HepG2 (cell line): ENCODE measurements around the gene CHADL. TPM values are rescaled to one million over a fixed set of nuclear protein-coding genes. Genes with fewer than 3 reads are reported as not detected.
A peak's percentile ranks its signal among the peaks of the same experiment; 100 is the strongest.

Experiments used
- ATAC-seq: fragments of 200-7000 bp; cut with Tn5 transposase; 3 replicates; pipeline ENCODE4 v1.9.1; 2020; ENCODE audit warnings: mild to moderate bottlenecking, moderate library complexity
- BruUV-seq: library from RNA; stranded (reverse); fragments of 400-500 nt; replicated peaks from 2 replicates; lab custom pipeline; 2021; lab: Mats Ljungman, UMichigan
- CTCF ChIA-PET: fragments of 300-600 bp; formaldehyde crosslinking; extraction: SDS; loops from one replicate; lab custom pipeline; 2021; ENCODE audit warnings: low total read pairs, inconsistent platforms, low intra/inter-chr PET ratio; lab: Yijun Ruan, JAX
- POLR2A ChIA-PET: fragments of 350-600 bp; sonication (Branson Sonifier 250); formaldehyde crosslinking; loops from one replicate; lab custom pipeline; 2020; ENCODE audit warnings: antibody characterized with exemption, inconsistent platforms; lab: Yijun Ruan, JAX
- DNase-seq: peaks from one replicate; pipeline ENCODE4 v3.0.0-alpha.2; 2015; ENCODE audit warnings: low spot score
- FAIRE-seq: peaks from 3 replicates; lab custom pipeline; 2011; peaks lifted over from hg19 to GRCh38; lab: Jason Lieb, UNC
- H2AFZ ChIP-seq: one replicate; pipeline ENCODE4 v1.6.1; 2011; ENCODE audit warnings: low read length, inconsistent platforms
- H3K27ac ChIP-seq: fragments of 300-600 bp; 3 replicates; pipeline ENCODE4 v1.8.0; 2011; ENCODE audit warnings: mixed run types, mild to moderate bottlenecking, mixed read lengths, low read length, inconsistent platforms; ENCODE audit not compliant: insufficient read depth; ENCODE audit errors: extremely low read length
- H3K27me3 ChIP-seq, 2 experiments: fragments of 200-600 bp in 1 of 2; 2 replicates in 1 of 2; 3 replicates in 1 of 2; pipeline versions ENCODE4 v1.6.0 to v1.8.0; 2011; ENCODE audit warnings: low read length in 2 of 2, mild to moderate bottlenecking in 2 of 2, moderate library complexity in 2 of 2, inconsistent platforms in 1 of 2; ENCODE audit not compliant: insufficient read depth in 2 of 2, control insufficient read depth in 1 of 2
- H3K36me3 ChIP-seq, 2 experiments: fragments of 200-600 bp in 1 of 2; replicated peaks in 1 of 2; 2 replicates in 1 of 2; 3 replicates in 1 of 2; pipeline versions ENCODE4 v1.5.1 to v1.8.0; 2011; ENCODE audit warnings: low read length in 2 of 2, inconsistent platforms in 1 of 2; ENCODE audit not compliant: insufficient read depth in 2 of 2, control insufficient read depth in 1 of 2
- H3K4me1 ChIP-seq: 2 replicates; pipeline ENCODE4 v1.5.1; 2012; ENCODE audit warnings: low read length, inconsistent platforms; ENCODE audit not compliant: insufficient read depth
- H3K4me2 ChIP-seq: 2 replicates; pipeline ENCODE4 v1.6.0; 2011; ENCODE audit warnings: low read depth, low read length, inconsistent platforms
- H3K4me3 ChIP-seq, 3 experiments: fragments of 200-600 bp in 1 of 3; sonication (generic), shearing (Covaris generic) in 1 of 3; replicated peaks in 1 of 3; 2 replicates each; pipeline ENCODE4 v1.5.1; 2011 to 2016; ENCODE audit warnings: low read length in 3 of 3, inconsistent platforms in 2 of 3, low read depth in 2 of 3, mild to moderate bottlenecking in 2 of 3, control low read depth in 1 of 3, mixed read lengths in 1 of 3; ENCODE audit not compliant: insufficient read depth in 1 of 3
- H3K79me2 ChIP-seq: one replicate; pipeline ENCODE4 v1.6.1; 2011; ENCODE audit warnings: low read length, inconsistent platforms; ENCODE audit not compliant: insufficient read depth
- H3K9ac ChIP-seq: 2 replicates; pipeline ENCODE4 v1.6.0; 2011; ENCODE audit warnings: mild to moderate bottlenecking, low read depth, low read length, inconsistent platforms; ENCODE audit not compliant: insufficient read depth
- H3K9me3 ChIP-seq: 2 replicates; pipeline ENCODE4 v1.5.1; 2012; ENCODE audit warnings: mild to moderate bottlenecking, low read length
- H4K20me1 ChIP-seq: 2 replicates; pipeline ENCODE4 v1.6.0; 2011; ENCODE audit warnings: inconsistent platforms, mild to moderate bottlenecking, low read length, moderate library complexity; ENCODE audit not compliant: insufficient read depth
- AGO2 ChIP-seq: fragments of 200-400 bp; formaldehyde crosslinking; optimal IDR thresholded peaks from 2 replicates; pipeline ENCODE3; 2017; ENCODE audit warnings: mild to moderate bottlenecking, low read depth, low read length, moderate library complexity
- ARNTL ChIP-seq: sonication (generic); formaldehyde crosslinking; IDR thresholded peaks from 2 replicates; pipeline ENCODE4 v1.4.0; 2020; ENCODE audit warnings: mild to moderate bottlenecking, missing genetic modification reagents
- HNRNPL ChIP-seq: fragments of 200-400 bp; formaldehyde crosslinking; IDR thresholded peaks from 2 replicates; pipeline ENCODE4 v1.6.1; 2017; ENCODE audit warnings: mild to moderate bottlenecking, low read depth, low read length
- KDM6A ChIP-seq: IDR thresholded peaks from 2 replicates; pipeline ENCODE4 v1.6.1; 2016; ENCODE audit warnings: low read depth
- MTA1 ChIP-seq: sonication (generic); formaldehyde crosslinking; IDR thresholded peaks from 2 replicates; pipeline ENCODE4 v1.4.0; 2020; ENCODE audit warnings: missing genetic modification reagents, mild to moderate bottlenecking, borderline replicate concordance
- NBN ChIP-seq: fragments of 450-650 bp; conservative IDR thresholded peaks from 2 replicates; pipeline ENCODE4 v1.6.1; 2017
- NCOR1 ChIP-seq: fragments of 200-600 bp; sonication (generic); IDR thresholded peaks from 2 replicates; pipeline ENCODE4 v1.7.0; 2017; ENCODE audit warnings: antibody characterized with exemption, low read length, borderline replicate concordance
- NR2F6 ChIP-seq, 2 experiments: IDR thresholded peaks; 2 replicates each; pipeline ENCODE4 v1.6.1; 2016; ENCODE audit warnings: antibody characterized with exemption in 1 of 2, mild to moderate bottlenecking in 1 of 2
- POLR2AphosphoS2 ChIP-seq: IDR thresholded peaks from 2 replicates; pipeline ENCODE4 v1.6.1; 2011; ENCODE audit warnings: low read depth, low read length, improper control_type of control experiment
- PRMT3 ChIP-seq: sonication (generic); formaldehyde crosslinking; IDR thresholded peaks from 2 replicates; pipeline ENCODE4 v1.8.1; 2022; ENCODE audit warnings: low read depth, mild to moderate bottlenecking, moderate library complexity, missing genetic modification reagents, borderline replicate concordance
- SKI ChIP-seq: fragments of 450-650 bp; IDR thresholded peaks from one replicate; pipeline ENCODE4 v1.6.1; 2018; ENCODE audit warnings: mild to moderate bottlenecking; ENCODE audit not compliant: partially characterized antibody
- ZFY ChIP-seq: sonication (generic); formaldehyde crosslinking; IDR thresholded peaks from 2 replicates; pipeline ENCODE4 v1.4.0; 2020; ENCODE audit warnings: missing genetic modification reagents
- ZNF224 ChIP-seq: sonication (generic); formaldehyde crosslinking; IDR thresholded peaks from 2 replicates; pipeline ENCODE4 v1.5.0; 2020; ENCODE audit warnings: mild to moderate bottlenecking, missing genetic modification reagents
- WGBS: methylation state at CpG from one replicate; pipeline ENCODE4 v1.1.6; 2017; ENCODE audit warnings: low lambda C conversion rate; 5-methylcytosine and 5-hydroxymethylcytosine counted together
- in situ Hi-C: cut with HindIII; loops from 2 replicates; pipeline ENCODE4 v1.10.0; 2017; ENCODE audit warnings: low pct_unique_long_range_greater_than_20kb; ENCODE audit not compliant: extremely low pct_ligation_motif_present
- intact Hi-C: fragments of 100-400 bp; cut with micrococcal nuclease; formaldehyde crosslinking; loops from one replicate; pipeline ENCODE4 v1.10.0; 2022; ENCODE audit not compliant: unreplicated experiment
- polyA plus RNA-seq, 8 experiments: library from polyadenylated mRNA; depleted of rRNA in 3 of 8; stranded (reverse) in 7 of 8; unstranded in 1 of 8; fragments of >200 nt; fragmentation: Illumina TruSeq in 4 of 8; extraction: Trizol in 4 of 8; gene quantifications; 2 replicates each; pipeline versions ENCODE4 v1.2.1 to v1.2.3, GENCODE V29; 2011 to 2016; ENCODE audit warnings: low read depth in 4 of 8, missing spikeins in 1 of 8, mixed read lengths in 1 of 8; ENCODE audit not compliant: insufficient read depth in 1 of 8
- total RNA-seq, 5 experiments: library from RNA; depleted of rRNA; stranded (reverse); fragments of >200 nt; fragmentation: Illumina TruSeq; extraction: Trizol; gene quantifications; 2 replicates each; pipeline ENCODE4 v1.2.3, GENCODE V29; 2016; ENCODE audit warnings: low read depth in 1 of 5
- TF ChIP-seq, protein P1 (sequence below): IDR thresholded peaks from 2 replicates; pipeline ENCODE4 v1.6.1; 2012; ENCODE audit warnings: inconsistent platforms
- TF ChIP-seq, protein P2 (sequence below): sonication (generic); formaldehyde crosslinking; IDR thresholded peaks from 2 replicates; pipeline ENCODE4 v1.4.0; 2020; ENCODE audit warnings: missing genetic modification reagents

The CHADL gene
- total and polyA plus RNA-seq, 2 of the 13 experiments (the other 11 are each of a cell fraction or from before 2014, with no cell fraction given): 2.8 to 8.1 TPM

DNA sequence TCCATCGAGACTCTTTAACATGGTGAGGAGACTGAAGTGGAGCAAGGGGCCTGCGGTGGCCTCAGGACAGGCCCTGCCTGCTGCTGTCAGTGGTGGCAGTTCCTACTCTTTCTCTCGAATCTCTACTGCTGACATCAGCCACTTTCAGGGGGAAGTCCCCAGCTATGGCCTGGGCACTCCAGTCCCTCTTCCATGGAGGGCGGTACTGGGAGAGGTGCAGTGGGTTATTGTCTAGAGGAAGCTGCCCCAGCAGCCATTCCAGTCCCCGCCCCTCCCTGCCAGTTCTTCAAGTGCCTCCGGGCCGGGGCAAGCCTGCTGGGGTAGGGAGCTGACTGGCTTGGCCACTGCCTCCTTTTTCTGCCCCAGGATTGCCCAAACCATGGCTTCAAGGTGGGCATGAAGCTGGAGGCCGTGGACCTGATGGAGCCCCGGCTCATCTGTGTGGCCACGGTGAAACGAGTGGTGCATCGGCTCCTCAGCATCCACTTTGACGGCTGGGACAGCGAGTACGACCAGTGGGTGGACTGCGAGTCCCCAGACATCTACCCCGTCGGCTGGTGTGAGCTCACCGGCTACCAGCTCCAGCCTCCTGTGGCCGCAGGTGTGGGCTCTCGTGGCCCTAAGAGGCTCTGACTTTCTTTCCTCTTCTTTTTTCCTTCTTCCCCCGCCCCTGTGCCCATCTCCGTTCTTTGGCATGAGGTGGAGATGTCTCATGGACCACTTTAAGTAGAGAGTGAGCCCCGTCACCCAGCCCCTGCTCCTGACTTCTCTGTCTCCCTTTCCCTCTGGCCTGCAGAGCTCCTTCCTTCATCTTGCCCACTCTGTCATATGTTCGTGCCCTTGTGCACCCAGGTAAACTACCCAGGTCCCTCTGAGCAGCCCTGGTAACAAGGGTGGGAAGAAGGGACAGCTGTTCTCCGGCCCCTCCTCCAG lies 13.7 kb downstream of the CHADL start:
- H3K36me3 ChIP-seq: peaks cover 15 to 23% of the 10 kb centered on the region in 2 experiments; a peak in 4 of 5 replicates
- intact Hi-C loops: no loop called here
- FAIRE-seq (no peak), ATAC-seq (no peak), DNase-seq (no peak)
- no TSS peak for BruUV-seq
- 95% methylated on average over 13 of the region's 26 CpGs for WGBS
- H3K27me3 ChIP-seq: no peaks in the 10 kb centered on the region
- H3K9ac ChIP-seq: no peak overlapping the region
- H3K27ac ChIP-seq: no peak overlapping the region
- no peak overlapping the region for H3K4me3 ChIP-seq
- H3K79me2 ChIP-seq: no peaks in the 10 kb centered on the region
- peaks cover 22% of the 10 kb centered on the region for H3K4me1 ChIP-seq
- no peak overlapping the region for H2AFZ ChIP-seq
- ChIA-PET POLR2A (no interaction called here), CTCF (no interaction called here)
- H3K4me2 ChIP-seq: no peak overlapping the region
- no peaks in the 10 kb centered on the region for H3K9me3 ChIP-seq
- no peaks in the 10 kb centered on the region for H4K20me1 ChIP-seq
- no peak for TF ChIP-seq PRMT3 (CRISPR knock-in tag)
- peak; percentile 26 for TF ChIP-seq AGO2
- in situ Hi-C loops: no loop called here

DNA sequence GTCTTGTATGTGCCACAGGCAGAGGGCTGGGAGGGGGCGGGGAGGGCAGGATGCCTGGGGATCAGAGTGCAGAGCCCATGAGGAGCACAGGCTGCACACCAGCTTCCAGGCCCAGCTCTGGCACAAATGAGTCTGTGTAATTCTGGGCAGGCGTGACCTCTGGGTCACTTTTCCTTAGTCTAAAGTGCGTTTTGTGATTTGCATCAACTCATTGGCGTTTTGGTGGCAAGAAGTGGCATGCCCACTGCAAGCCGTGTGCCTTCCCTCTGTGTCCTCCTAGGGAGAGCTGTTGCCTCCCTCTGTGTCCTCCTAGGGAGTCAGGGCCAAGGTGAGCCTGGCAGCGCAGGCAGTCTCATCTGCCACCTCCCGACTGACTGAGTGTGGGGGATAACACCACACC lies 17.2 kb downstream of the CHADL start:
- ATAC-seq: peak; percentile 89
- H3K4me1 ChIP-seq: peaks cover 23% of the 10 kb centered on the region
- no peaks in the 10 kb centered on the region for H4K20me1 ChIP-seq
- FAIRE-seq: peak; percentile 72
- peak overlapping the region; percentile 77 for H3K27ac ChIP-seq
- DNase-seq: peak; percentile 59
- ChIA-PET POLR2A (interaction anchor here (0.6 to 1.0 kb wide), 5 partner anchors 11 to 241 kb away, joined by 3 to 6 read pairs (median 4); partner anchors contain the start of gene ZC3H7B), CTCF (no interaction called here)
- WGBS: 33% methylated on average over 3 of the region's 7 CpGs
- H3K4me3 ChIP-seq: no peak overlapping the region
- intact Hi-C loops (no loop called here), in situ Hi-C loops (no loop called here)
- no peaks in the 10 kb centered on the region for H3K79me2 ChIP-seq
- no peak overlapping the region for H2AFZ ChIP-seq
- no TSS peak for BruUV-seq
- no peaks in the 10 kb centered on the region for H3K27me3 ChIP-seq
- H3K4me2 ChIP-seq: peak overlapping the region; percentile 59
- H3K36me3 ChIP-seq: peaks cover 15 to 27% of the 10 kb centered on the region in 2 experiments; a peak in 4 of 5 replicates
- H3K9ac ChIP-seq: peak overlapping the region; percentile 53
- no peaks in the 10 kb centered on the region for H3K9me3 ChIP-seq
- TF ChIP-seq AGO2: peak; percentile 16
- TF ChIP-seq POLR2AphosphoS2: no peak
- peak; percentile 89 for TF ChIP-seq HNRNPL
- no peak for TF ChIP-seq ARNTL
- TF ChIP-seq, protein P1, sequence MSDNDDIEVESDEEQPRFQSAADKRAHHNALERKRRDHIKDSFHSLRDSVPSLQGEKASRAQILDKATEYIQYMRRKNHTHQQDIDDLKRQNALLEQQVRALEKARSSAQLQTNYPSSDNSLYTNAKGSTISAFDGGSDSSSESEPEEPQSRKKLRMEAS: peak; percentile 40
- peak; percentile 50; the same call in 1 of the 2 replicates for TF ChIP-seq ZFY (CRISPR knock-in tag)
- TF ChIP-seq, protein P2, sequence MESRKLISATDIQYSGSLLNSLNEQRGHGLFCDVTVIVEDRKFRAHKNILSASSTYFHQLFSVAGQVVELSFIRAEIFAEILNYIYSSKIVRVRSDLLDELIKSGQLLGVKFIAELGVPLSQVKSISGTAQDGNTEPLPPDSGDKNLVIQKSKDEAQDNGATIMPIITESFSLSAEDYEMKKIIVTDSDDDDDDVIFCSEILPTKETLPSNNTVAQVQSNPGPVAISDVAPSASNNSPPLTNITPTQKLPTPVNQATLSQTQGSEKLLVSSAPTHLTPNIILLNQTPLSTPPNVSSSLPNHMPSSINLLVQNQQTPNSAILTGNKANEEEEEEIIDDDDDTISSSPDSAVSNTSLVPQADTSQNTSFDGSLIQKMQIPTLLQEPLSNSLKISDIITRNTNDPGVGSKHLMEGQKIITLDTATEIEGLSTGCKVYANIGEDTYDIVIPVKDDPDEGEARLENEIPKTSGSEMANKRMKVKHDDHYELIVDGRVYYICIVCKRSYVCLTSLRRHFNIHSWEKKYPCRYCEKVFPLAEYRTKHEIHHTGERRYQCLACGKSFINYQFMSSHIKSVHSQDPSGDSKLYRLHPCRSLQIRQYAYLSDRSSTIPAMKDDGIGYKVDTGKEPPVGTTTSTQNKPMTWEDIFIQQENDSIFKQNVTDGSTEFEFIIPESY: 0 out of 2 replicates have a peak, but pooled peaks have one; percentile 15
- TF ChIP-seq MTA1 (CRISPR knock-in tag): 0 out of 2 replicates have a peak, but pooled peaks have one; percentile 30
- peak; percentile 35; the same call in 1 of the 2 replicates for TF ChIP-seq NCOR1
- peak; percentile 70 for TF ChIP-seq NR2F6 (IDR thresholded peaks at IDR 0.05)
- peak; percentile 81 for TF ChIP-seq NR2F6 (CRISPR knock-in tag; IDR thresholded peaks at IDR 0.05)
- TF ChIP-seq NBN: no peak
- peak; percentile 36; the same call in 1 of the 2 replicates for TF ChIP-seq KDM6A (CRISPR knock-in tag)
- TF ChIP-seq SKI: peak; percentile 21
- TF ChIP-seq ZNF224: no peak
